Skeletal muscle tissue (tissue), 4 donors: ENCODE measurements around the gene CEP70. TPM values are rescaled to one million over a fixed set of nuclear protein-coding genes. Genes with fewer than 3 reads are reported as not detected.

Experiments used
- H3K27ac ChIP-seq: one replicate; pipeline ENCODE4 v1.7.0; 2013; ENCODE audit warnings: mild to moderate bottlenecking, low read depth, low read length, inconsistent platforms
- H3K27me3 ChIP-seq, 3 donors: one replicate each; pipeline ENCODE4 v1.7.0; 2013; ENCODE audit warnings: low read length in 3 of 3; ENCODE audit not compliant: control insufficient read depth in 3 of 3, insufficient read depth in 3 of 3
- H3K36me3 ChIP-seq, 3 donors: one replicate each; pipeline ENCODE4 v1.7.0; 2013; ENCODE audit warnings: low read length in 3 of 3; ENCODE audit not compliant: control insufficient read depth in 3 of 3, insufficient read depth in 3 of 3
- H3K4me1 ChIP-seq, 3 donors: one replicate each; pipeline ENCODE4 v1.7.0; 2013; ENCODE audit warnings: low read length in 3 of 3, mild to moderate bottlenecking in 3 of 3; ENCODE audit not compliant: control insufficient read depth in 3 of 3, insufficient read depth in 3 of 3
- H3K4me3 ChIP-seq, 3 donors: one replicate each; pipeline ENCODE4 v1.7.0; 2013; ENCODE audit warnings: low read length in 3 of 3
- H3K9ac ChIP-seq, 3 donors: one replicate each; pipeline ENCODE4 v1.7.0; 2013; ENCODE audit warnings: low read length in 3 of 3, mild to moderate bottlenecking in 3 of 3, moderate library complexity in 2 of 3, low read depth in 1 of 3
- H3K9me3 ChIP-seq, 3 donors: one replicate each; pipeline ENCODE4 v1.7.0; 2013; ENCODE audit warnings: low read length in 3 of 3; ENCODE audit not compliant: control insufficient read depth in 3 of 3
- total RNA-seq: library from RNA; depleted of rRNA; stranded (reverse); fragments of >200 nt; gene quantifications from one replicate; pipeline ENCODE4 v1.2.3, GENCODE V29; 2014
- donor health status: Osteomylitis.

Gene CEP70, protein sequence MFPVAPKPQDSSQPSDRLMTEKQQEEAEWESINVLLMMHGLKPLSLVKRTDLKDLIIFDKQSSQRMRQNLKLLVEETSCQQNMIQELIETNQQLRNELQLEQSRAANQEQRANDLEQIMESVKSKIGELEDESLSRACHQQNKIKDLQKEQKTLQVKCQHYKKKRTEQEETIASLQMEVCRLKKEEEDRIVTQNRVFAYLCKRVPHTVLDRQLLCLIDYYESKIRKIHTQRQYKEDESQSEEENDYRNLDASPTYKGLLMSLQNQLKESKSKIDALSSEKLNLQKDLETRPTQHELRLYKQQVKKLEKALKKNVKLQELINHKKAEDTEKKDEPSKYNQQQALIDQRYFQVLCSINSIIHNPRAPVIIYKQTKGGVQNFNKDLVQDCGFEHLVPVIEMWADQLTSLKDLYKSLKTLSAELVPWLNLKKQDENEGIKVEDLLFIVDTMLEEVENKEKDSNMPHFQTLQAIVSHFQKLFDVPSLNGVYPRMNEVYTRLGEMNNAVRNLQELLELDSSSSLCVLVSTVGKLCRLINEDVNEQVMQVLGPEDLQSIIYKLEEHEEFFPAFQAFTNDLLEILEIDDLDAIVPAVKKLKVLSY
- total RNA-seq = 64.7 TPM

DNA sequence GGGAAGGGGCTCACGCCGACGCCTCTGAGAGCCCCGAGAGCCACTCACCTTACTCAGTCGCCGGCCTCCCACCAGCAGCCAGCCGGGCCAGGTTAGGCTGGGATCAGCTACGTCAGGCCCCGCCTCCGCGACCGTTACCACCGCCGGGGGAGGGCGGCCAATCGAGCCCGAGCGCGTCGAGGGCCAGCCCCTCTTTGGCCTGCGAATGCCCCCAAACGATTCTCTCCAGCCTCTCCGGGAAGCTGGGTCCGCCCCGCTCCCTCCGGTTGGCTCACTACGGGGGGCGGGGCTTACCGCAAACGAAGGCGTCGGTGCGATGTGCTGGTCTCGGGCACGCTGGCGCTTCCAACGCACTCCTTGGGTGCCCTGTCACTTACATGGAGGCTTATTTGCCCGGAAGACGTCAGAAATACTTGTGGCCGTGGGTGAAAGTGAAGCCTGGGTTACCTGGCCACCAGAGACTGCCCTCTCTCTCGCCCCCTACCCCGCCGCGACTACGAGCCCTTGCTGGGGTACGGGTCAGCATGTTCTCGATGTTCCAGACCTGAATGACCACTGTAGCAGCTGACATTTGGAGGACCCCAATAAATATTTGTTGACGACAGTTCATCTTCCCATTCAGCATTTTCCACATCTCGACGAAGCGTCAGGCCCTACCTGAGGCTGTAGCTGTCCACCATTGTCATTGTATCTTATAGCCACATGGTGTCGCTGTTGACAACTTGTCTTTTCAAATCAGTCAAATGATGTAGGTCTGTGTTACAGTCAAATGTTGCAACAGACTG, at the start of gene CEP70:
Gene CEP70 (minus strand): TSS at position 111 of the 785 bp plus-strand sequence. CDS start 21,333 bp downstream, outside the sequence.
- Histone ChIP-seq H3K4me3 (peak within 1 kb of the TSS; percentile 68 to 97 (median 96)), H3K36me3 (no peaks in the 10 kb centered on the region), H3K27ac (peak within 1 kb of the TSS; percentile 83), H3K27me3 (no peaks in the 10 kb centered on the region), H3K9ac (peak within 1 kb of the TSS; percentile 94 to 99 (median 98)), H3K9me3 (no peaks in the 10 kb centered on the region), H3K4me1 (peaks cover 4 to 11% (median 5%) of the 10 kb centered on the region in 3 donors)

DNA sequence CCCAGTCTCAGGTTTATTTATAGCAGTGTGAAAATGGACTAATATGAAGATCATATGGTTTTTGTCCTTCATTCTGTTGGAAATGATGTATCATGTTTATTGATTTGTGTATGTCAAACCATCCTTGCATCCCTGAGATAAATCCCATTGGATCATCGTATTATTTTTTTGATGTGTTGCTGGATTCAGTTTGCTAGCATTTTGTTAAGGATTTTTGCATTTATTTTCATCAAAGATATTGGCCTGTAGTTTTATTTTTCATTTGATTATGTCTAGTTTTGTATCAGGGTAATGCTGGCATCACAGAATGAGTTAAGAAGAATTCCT, 48.8 kb upstream of the CEP70 start:
- H3K9me3 ChIP-seq = no peaks in the 10 kb centered on the region
- H3K4me3 ChIP-seq = no peak overlapping the region
- no peak overlapping the region for H3K27ac ChIP-seq
- H3K4me1 ChIP-seq = no peaks in the 10 kb centered on the region
- no peaks in the 10 kb centered on the region for H3K36me3 ChIP-seq
- no peaks in the 10 kb centered on the region for H3K27me3 ChIP-seq
- no peak overlapping the region for H3K9ac ChIP-seq

DNA sequence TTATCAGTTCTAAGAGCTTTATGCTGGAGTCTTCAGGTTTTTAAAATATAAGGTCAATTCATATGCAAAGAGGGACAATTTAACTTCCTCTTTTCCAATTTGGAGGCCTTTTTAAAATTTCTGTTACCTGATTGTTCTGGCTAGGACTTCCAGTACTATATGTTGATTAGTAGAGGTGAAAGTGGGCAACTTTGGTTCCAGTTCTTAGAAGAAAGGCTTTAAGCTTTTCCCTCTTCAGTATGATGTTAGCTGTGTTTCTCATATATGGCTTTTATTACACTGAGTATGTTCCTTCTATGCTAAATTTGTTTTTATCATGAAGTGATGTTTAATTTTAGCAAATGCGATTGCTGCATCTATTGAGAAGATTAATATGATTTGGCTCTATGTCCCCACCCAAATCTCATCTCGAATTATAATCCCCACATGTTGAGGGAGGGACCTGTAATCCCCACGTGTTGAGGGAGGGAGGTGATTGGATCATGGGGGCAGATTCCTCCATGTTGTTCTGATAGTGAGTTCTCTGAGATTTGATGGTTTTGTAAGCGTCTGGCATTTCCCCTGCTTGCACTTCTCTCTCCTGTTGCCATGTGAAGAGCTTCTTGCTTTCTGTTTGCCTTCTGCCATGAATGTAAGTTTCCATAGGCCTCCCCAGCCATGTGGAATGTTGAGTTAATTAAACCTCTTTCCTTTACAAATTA, 48.3 kb upstream of the CEP70 start:
- no peak overlapping the region for H3K9ac ChIP-seq

DNA sequence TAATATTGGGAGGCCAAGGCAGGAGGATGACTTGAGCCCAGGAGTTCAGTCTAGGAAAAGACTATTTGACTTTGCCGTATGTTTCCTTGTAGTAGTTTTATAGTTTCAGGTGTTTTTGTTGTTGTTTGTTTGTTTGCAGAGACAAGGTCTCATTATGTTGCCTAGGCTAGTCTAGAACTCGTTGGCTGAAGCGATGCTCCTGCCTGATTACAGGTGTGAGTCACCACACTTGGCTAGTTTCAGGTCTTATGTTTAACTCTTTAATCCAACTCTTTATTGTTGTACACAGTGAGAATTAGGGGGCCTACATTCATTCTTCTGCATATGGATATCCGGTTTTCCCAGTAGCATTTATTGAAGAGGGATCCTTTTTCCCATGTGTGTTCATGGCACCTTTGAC, 46.5 kb upstream of the CEP70 start:
- no peaks in the 10 kb centered on the region for H3K27me3 ChIP-seq
- H3K27ac ChIP-seq = no peak overlapping the region
- no peak overlapping the region for H3K9ac ChIP-seq
- H3K36me3 ChIP-seq = no peaks in the 10 kb centered on the region
- H3K4me3 ChIP-seq = no peak overlapping the region
- no peaks in the 10 kb centered on the region for H3K9me3 ChIP-seq
- no peaks in the 10 kb centered on the region for H3K4me1 ChIP-seq

More for the DNA sequence above, 48.3 kb upstream of the CEP70 start:
- no peaks in the 10 kb centered on the region for H3K9me3 ChIP-seq
- no peaks in the 10 kb centered on the region for H3K27me3 ChIP-seq
- no peak overlapping the region for H3K4me3 ChIP-seq
- no peak overlapping the region for H3K27ac ChIP-seq
- H3K4me1 ChIP-seq = no peaks in the 10 kb centered on the region
- no peaks in the 10 kb centered on the region for H3K36me3 ChIP-seq

DNA sequence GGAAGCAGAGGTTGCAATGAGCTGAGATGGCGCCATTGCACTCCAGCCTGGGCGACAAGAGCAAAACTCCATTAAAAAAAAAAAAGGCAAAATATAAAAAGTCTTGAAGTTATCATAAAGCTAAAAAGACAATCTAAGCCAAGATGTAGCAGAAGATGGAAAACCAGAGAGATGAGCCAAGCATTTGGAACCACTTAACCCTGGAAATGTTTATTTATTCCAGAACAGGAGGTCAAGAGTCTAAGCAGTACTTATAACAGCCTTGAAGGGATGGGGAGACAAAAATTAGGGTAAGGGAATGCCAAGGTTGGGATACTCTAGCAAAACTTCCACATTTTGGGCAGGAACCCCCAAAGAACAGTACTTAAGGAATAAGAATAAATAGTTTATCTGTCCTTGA, 44.6 kb upstream of the CEP70 start:
- Histone ChIP-seq H3K27me3 (no peaks in the 10 kb centered on the region), H3K9me3 (no peaks in the 10 kb centered on the region), H3K9ac (no peak overlapping the region), H3K4me3 (no peak overlapping the region), H3K4me1 (no peaks in the 10 kb centered on the region), H3K27ac (no peak overlapping the region), H3K36me3 (peaks cover 0 to 3% (median 0%) of the 10 kb centered on the region in 3 donors)

DNA sequence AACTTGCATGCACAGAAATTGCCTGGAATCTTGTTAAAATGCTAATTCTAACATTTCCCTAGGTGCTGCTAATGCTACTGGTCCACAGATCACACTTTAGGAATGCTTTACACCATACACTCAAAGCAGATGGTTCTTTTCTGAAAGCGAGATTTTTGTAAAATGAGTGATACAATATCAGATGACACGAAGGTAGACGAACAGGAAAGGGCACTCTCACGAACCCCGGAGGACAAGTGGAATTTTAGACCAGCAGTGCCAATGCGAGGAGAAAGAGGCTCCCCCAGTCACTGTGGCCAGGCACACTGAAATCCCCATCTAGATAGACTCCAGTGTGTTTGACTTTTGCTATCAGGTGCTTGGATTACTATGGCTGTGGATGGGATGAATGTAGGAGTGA, 35.5 kb upstream of the CEP70 start:
- Histone ChIP-seq H3K36me3 (peaks cover 5 to 25% (median 16%) of the 10 kb centered on the region in 3 donors), H3K27ac (no peak overlapping the region), H3K4me3 (no peak overlapping the region), H3K9ac (no peak overlapping the region), H3K27me3 (no peaks in the 10 kb centered on the region), H3K4me1 (no peaks in the 10 kb centered on the region), H3K9me3 (no peaks in the 10 kb centered on the region)

DNA sequence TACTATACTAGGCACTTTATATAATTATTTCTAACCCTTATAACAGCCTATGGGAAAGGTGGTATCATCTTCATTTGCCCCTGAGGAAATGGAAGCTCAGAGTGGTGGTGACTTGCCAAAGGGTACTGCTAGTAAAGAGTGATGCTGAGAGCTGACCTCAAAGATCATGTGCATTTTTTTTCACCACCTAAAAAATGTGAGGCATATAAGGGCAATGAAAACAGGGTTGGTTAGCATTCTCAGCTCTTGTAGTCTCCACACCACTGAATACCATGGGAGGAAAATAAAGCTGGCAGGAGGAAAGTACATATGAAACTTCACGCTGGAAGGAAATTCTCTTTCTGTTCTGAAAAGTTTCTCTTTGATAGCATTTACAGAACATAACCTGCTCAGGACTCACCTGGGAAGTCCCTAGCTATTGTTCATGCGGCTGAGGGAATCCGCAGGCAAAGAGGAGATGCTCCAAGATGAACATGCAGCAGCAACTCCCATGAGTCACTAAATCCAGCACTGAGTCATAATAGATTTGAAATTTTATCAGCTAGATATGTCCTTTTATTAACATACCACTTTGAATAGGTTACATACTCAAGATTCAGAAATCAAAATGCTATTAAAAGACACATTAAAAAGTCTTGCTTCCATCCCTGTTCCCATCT, 31.8 kb upstream of the CEP70 start:
- peaks cover 5 to 19% (median 9%) of the 10 kb centered on the region in 3 donors for H3K36me3 ChIP-seq
- H3K4me3 ChIP-seq = no peak overlapping the region
- H3K27me3 ChIP-seq = no peaks in the 10 kb centered on the region
- H3K27ac ChIP-seq = no peak overlapping the region
- no peaks in the 10 kb centered on the region for H3K4me1 ChIP-seq
- H3K9me3 ChIP-seq = no peaks in the 10 kb centered on the region
- H3K9ac ChIP-seq = no peak overlapping the region

DNA sequence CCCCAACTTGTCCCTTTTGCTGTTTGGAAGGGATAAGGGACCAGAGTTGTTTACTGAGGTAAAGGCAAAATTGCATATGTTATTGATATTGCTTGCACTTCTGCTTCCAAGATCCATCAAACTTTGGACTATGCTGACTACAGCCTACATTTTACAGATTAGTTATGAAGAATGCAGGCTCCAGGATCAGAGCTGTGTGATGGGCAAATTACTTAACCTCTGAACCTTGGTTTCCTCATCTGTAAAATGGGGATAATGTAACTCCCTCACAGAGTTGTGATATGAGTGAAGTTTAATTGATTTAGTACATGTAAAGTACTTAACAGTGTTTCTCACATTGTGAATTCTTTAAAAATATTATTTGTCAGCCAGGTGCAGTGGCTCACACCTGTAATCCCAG, 30.5 kb upstream of the CEP70 start:
- H3K36me3 ChIP-seq = peaks cover 2 to 10% (median 5%) of the 10 kb centered on the region in 3 donors
- H3K9me3 ChIP-seq = no peaks in the 10 kb centered on the region
- H3K27ac ChIP-seq = no peak overlapping the region
- no peaks in the 10 kb centered on the region for H3K4me1 ChIP-seq
- H3K4me3 ChIP-seq = no peak overlapping the region
- H3K9ac ChIP-seq = no peak overlapping the region
- no peaks in the 10 kb centered on the region for H3K27me3 ChIP-seq

DNA sequence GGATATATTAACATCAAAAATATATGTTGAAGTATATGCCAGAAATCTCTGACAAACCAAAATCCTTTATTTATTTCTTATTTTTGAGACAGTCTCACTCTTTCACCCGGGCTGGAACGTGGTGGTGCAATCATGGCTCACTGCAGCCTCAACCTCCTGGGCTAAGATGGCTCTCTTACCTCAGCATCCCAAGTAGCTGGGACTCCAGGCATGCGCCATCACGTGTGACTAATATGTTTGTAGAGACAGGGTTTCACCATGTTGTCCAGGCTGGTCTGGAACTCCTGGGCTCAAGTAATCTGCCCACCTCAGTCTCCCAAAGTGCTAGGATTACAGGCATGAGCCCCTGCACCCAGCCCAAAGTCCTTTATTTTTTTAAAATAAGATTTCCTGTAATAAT, 26.4 kb upstream of the CEP70 start:
- Histone ChIP-seq H3K9ac (no peak overlapping the region), H3K36me3 (peaks cover 0 to 3% (median 0%) of the 10 kb centered on the region in 3 donors), H3K9me3 (no peaks in the 10 kb centered on the region), H3K27me3 (no peaks in the 10 kb centered on the region), H3K27ac (no peak overlapping the region), H3K4me1 (no peaks in the 10 kb centered on the region), H3K4me3 (no peak overlapping the region)
